HG03354 (cell line): ENCODE data around the gene IVNS1ABP.
"Not testable (repeated sequence)": the region's sequence is repeated elsewhere in the genome, so short reads cannot be mapped to it uniquely, and the experiment has no call there.

Source experiments
- ATAC-seq: cut with Tn5 transposase; IDR thresholded peaks from one replicate; pipeline ENCODE4 v1.9.1; 2021; ENCODE audit warnings: mild to moderate bottlenecking; ENCODE audit not compliant: unreplicated experiment, poor library complexity, severe bottlenecking

Gene IVNS1ABP

GRCh38 chr1:185337246-185337645 lies 20.2 kb upstream of the IVNS1ABP start:
- ATAC-seq, result no peak

DNA sequence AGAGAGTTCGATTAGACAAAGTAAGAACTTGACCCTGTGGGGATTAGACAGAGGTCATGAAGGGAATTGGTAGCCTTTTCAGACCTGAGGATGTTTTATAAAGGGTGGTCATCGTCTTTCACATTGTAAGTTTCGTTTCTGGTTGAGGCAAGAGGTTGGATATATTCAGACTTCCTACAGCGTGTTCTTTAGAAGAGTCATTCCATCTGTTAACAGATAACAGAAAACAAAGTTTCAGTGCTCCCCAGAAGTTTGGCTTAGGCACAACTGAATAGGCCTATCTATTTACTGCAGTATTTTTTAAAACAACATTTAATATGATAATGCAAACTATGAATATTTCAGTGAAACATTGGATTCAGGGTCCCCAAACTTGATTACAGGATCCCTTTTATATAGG lies 17.1 kb upstream of the IVNS1ABP start:
- no peak for ATAC-seq

GRCh38 chr1:185328255-185328654 lies 11.2 kb upstream of the IVNS1ABP start:
- ATAC-seq, result no peak

DNA sequence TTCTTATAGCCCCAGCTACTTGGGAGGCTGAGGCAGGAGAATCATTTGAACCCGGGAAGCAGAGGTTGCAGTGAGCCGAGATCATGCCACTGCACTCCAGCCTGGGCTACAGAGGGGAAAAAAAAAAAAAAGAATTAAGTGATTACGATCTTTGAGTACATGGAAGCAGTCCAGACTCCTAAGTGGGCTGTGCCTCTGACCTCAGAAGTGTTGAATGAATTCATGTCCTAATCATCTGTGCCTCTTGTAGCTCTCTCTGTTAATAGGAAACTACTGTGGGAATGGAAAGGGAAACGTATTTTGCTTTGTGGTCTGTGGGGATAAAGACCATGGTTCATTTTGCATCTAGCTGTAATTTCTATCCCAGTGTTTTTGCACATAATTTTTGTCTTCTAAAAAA lies 8.4 kb upstream of the IVNS1ABP start:
- no peak for ATAC-seq

GRCh38 chr1:185324118-185324517 lies 7.1 kb upstream of the IVNS1ABP start:
- no peak for ATAC-seq

DNA sequence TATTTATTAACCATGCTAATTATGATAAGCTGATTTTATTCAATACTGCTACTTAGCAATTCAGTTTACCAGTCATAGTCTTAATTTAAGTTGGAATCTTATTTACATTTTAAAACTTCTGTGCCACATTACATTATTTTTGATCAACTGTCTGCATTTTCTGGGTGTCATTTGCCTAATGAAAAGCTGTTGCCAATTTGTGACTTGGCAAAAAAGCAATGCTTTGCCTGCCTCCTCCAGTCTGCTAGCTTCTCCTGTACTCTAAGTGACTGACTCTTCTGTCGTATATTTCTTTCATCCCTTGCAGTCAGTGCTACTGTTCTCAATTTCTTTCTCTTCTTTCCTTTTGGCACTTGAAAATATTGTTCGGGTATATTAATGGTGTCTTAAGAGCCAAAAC lies 5.6 kb upstream of the IVNS1ABP start:
- no peak for ATAC-seq

GRCh38 chr1:185321653-185322221 lies 4.7 kb upstream of the IVNS1ABP start:
- not testable (repeated sequence) for ATAC-seq

- not testable (repeated sequence) for ATAC-seq
Measured at GRCh38 chr1:185321104-185321503, 4.1 kb upstream of the IVNS1ABP start.

GRCh38 chr1:185319139-185319475 lies 2.1 kb upstream of the IVNS1ABP start:
- ATAC-seq, result no peak

GRCh38 chr1:185318431-185319138 lies 1.5 kb upstream of the IVNS1ABP start:
- no peak for ATAC-seq

- peak; percentile 49 for ATAC-seq
Measured at GRCh38 chr1:185317886-185318310, 855 bp upstream of the IVNS1ABP start.

- peak; percentile 61 for ATAC-seq
Measured at GRCh38 chr1:185316163-185317033, 645 bp downstream of the IVNS1ABP start.

- no peak for ATAC-seq
Measured at GRCh38 chr1:185315445-185316071, 1.5 kb downstream of the IVNS1ABP start.

GRCh38 chr1:185314411-185314810 lies 2.6 kb downstream of the IVNS1ABP start:
- no peak for ATAC-seq

DNA sequence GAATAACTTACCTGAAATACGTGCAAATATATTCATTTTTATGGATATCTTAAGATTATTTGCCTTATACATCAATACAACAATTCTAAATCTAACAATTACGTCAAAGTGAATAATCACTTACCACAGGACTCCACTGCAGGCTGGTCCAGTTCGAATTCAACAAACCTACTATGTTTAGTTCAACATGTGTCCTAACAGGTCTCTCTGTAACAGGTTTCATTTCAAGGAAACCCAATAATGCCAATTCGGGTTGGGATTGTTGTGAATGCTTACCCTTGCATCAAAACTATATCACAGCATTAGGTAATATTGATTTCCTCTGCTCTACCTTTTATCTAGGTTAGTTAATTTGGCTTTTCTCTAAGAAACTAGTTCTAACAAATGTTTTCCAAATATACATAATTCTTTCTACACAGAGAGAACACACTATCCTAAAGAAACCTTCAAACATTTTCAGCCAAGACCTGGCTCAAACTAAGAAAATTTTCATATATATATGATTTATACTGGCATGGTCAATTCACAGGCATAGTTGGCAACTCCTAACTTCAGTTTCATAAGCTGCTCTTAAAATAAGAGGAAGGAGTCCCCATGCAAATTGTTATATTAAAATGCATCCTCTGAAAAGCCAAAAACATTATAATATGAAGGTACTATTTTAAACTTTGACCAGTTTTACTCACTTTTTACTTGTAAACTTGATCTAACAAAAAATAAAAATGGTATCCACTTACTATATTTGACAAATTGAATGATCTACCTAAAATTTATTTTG lies 4.5 kb downstream of the IVNS1ABP start:
- ATAC-seq, result no peak

GRCh38 chr1:185311589-185312225 lies 5.3 kb downstream of the IVNS1ABP start:
- ATAC-seq, result no peak

- no peak for ATAC-seq
Measured at GRCh38 chr1:185309566-185309965, 7.5 kb downstream of the IVNS1ABP start.

- ATAC-seq, result no peak
Measured at GRCh38 chr1:185308126-185308525, 8.9 kb downstream of the IVNS1ABP start.

GRCh38 chr1:185305419-185305818 lies 11.6 kb downstream of the IVNS1ABP start:
- ATAC-seq, result no peak
